ENCODE measurements around the gene ATP5PO. TPM values are rescaled to one million over a fixed set of nuclear protein-coding genes. Genes with fewer than 3 reads are reported as not detected.
A peak's percentile ranks its signal among the peaks of the same experiment; 100 is the strongest.

ATP5PO gene
- total RNA-seq, 1 experiment from 2014 or later: 232 TPM

- no peaks in the 10 kb centered on the region for H3K9me3 ChIP-seq
- no peaks in the 10 kb centered on the region for H3K36me3 ChIP-seq (ENCODE audit: control insufficient read depth, insufficient read depth, low read length)
- no peak overlapping the region for H3K4me3 Mint-ChIP-seq (ENCODE audit: unreplicated experiment)
- H3K36me3 Mint-ChIP-seq (ENCODE audit: insufficient read depth, unreplicated experiment): peaks cover 16% of the 10 kb centered on the region
- TF ChIP-seq, protein P1, sequence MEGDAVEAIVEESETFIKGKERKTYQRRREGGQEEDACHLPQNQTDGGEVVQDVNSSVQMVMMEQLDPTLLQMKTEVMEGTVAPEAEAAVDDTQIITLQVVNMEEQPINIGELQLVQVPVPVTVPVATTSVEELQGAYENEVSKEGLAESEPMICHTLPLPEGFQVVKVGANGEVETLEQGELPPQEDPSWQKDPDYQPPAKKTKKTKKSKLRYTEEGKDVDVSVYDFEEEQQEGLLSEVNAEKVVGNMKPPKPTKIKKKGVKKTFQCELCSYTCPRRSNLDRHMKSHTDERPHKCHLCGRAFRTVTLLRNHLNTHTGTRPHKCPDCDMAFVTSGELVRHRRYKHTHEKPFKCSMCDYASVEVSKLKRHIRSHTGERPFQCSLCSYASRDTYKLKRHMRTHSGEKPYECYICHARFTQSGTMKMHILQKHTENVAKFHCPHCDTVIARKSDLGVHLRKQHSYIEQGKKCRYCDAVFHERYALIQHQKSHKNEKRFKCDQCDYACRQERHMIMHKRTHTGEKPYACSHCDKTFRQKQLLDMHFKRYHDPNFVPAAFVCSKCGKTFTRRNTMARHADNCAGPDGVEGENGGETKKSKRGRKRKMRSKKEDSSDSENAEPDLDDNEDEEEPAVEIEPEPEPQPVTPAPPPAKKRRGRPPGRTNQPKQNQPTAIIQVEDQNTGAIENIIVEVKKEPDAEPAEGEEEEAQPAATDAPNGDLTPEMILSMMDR (IDR thresholded peaks at IDR 0.05; ENCODE audit: insufficient read depth in 1 of 2, low read depth in 1 of 2, low read length in 1 of 2, severe bottlenecking in 1 of 2, unreplicated experiment in 1 of 2): no peak
- no peak for DNase-seq
- no peaks in the 10 kb centered on the region for H3K4me1 ChIP-seq
- H3K27me3 ChIP-seq (replicated peaks; ENCODE audit: control insufficient read depth, insufficient read depth, low read length): no peaks in the 10 kb centered on the region
- H3K4me3 ChIP-seq (ENCODE audit: low read depth, low read length): no peak overlapping the region
- H3K9me3 Mint-ChIP-seq (ENCODE audit: unreplicated experiment): no peaks in the 10 kb centered on the region
- intact Hi-C loops (cut with micrococcal nuclease; ENCODE audit: unreplicated experiment): no loop called here
- POLR2A ChIA-PET: no interaction called here
- no TSS peak for BruUV-seq (replicated peaks)
- H3K4me1 Mint-ChIP-seq (ENCODE audit: low read depth, unreplicated experiment): peaks cover 11% of the 10 kb centered on the region
- H3K27me3 Mint-ChIP-seq (ENCODE audit: insufficient read depth, unreplicated experiment): no peaks in the 10 kb centered on the region
- CTCF ChIA-PET: no interaction called here
- H3K27ac Mint-ChIP-seq (ENCODE audit: unreplicated experiment): no peak overlapping the region
Observed at GRCh38 chr21:33897098-33897497, 18.5 kb downstream of the ATP5PO start.

DNA sequence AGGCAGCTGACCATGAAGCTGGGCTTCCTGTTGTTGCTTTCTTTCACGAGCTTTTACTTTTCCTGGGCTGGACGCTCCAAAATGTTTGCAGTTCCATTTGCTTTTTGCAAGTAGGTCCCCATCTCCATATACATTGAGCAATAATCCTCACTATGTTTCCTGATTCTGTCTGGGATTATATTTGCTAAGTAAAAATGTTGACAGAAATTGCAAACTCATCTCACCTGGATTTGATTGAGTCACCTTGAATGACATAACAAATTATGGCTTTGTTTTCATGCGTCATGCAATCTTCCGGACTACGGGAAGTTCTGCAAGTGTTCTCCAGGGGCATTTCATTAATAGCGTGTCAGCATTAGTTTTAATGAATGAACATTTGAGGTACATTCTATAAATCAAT, 18.9 kb downstream of the ATP5PO start:
- Histone ChIP-seq H3K9me3 (no peaks in the 10 kb centered on the region), H3K4me3 (ENCODE audit: low read depth, low read length) (no peak overlapping the region), H3K4me1 (no peaks in the 10 kb centered on the region), H3K36me3 (ENCODE audit: control insufficient read depth, insufficient read depth, low read length) (no peaks in the 10 kb centered on the region), H3K27me3 (replicated peaks; ENCODE audit: control insufficient read depth, insufficient read depth, low read length) (no peaks in the 10 kb centered on the region)
- BruUV-seq (replicated peaks): no TSS peak
- DNase-seq: no peak
- Mint-ChIP-seq H3K27ac (ENCODE audit: unreplicated experiment) (no peak overlapping the region), H3K4me1 (ENCODE audit: low read depth, unreplicated experiment) (peaks cover 11% of the 10 kb centered on the region), H3K9me3 (ENCODE audit: unreplicated experiment) (no peaks in the 10 kb centered on the region), H3K4me3 (ENCODE audit: unreplicated experiment) (no peak overlapping the region), H3K36me3 (ENCODE audit: insufficient read depth, unreplicated experiment) (peaks cover 12% of the 10 kb centered on the region), H3K27me3 (ENCODE audit: insufficient read depth, unreplicated experiment) (no peaks in the 10 kb centered on the region)
- TF ChIP-seq, protein P1 (IDR thresholded peaks at IDR 0.05; ENCODE audit: insufficient read depth in 1 of 2, low read depth in 1 of 2, low read length in 1 of 2, severe bottlenecking in 1 of 2, unreplicated experiment in 1 of 2): no peak
- ChIA-PET CTCF (no interaction called here), POLR2A (no interaction called here)
- intact Hi-C loops (cut with micrococcal nuclease; ENCODE audit: unreplicated experiment): no loop called here

GRCh38 chr21:33895356-33895755, 20.2 kb downstream of the ATP5PO start:
- Mint-ChIP-seq H3K4me1 (ENCODE audit: low read depth, unreplicated experiment) (peaks cover 11% of the 10 kb centered on the region), H3K4me3 (ENCODE audit: unreplicated experiment) (no peak overlapping the region)

More at GRCh38 chr21:33895356-33895755, 20.2 kb downstream of the ATP5PO start:
- Histone ChIP-seq H3K36me3 (ENCODE audit: control insufficient read depth, insufficient read depth, low read length) (no peaks in the 10 kb centered on the region), H3K4me3 (ENCODE audit: low read depth, low read length) (no peak overlapping the region), H3K9me3 (no peaks in the 10 kb centered on the region), H3K27me3 (replicated peaks; ENCODE audit: control insufficient read depth, insufficient read depth, low read length) (no peaks in the 10 kb centered on the region), H3K4me1 (no peaks in the 10 kb centered on the region)
- H3K27ac Mint-ChIP-seq (ENCODE audit: unreplicated experiment): peak overlapping the region; percentile 58
- no peaks in the 10 kb centered on the region for H3K9me3 Mint-ChIP-seq (ENCODE audit: unreplicated experiment)
- no TSS peak for BruUV-seq (replicated peaks)
- TF ChIP-seq, protein P1 (IDR thresholded peaks at IDR 0.05; ENCODE audit: insufficient read depth in 1 of 2, low read depth in 1 of 2, low read length in 1 of 2, severe bottlenecking in 1 of 2, unreplicated experiment in 1 of 2): no peak
- DNase-seq: no peak
- ChIA-PET POLR2A (no interaction called here), CTCF (interaction anchor here (0.6 to 0.9 kb wide), 6 partner anchors 66 to 439 kb away, joined by 3 to 6 read pairs (median 3); no protein-coding TSS in a partner anchor)
- intact Hi-C loops (cut with micrococcal nuclease; ENCODE audit: unreplicated experiment): loop anchor here (2.0 kb wide), 1 partner anchor 291 kb away; no protein-coding TSS in a partner anchor
- peaks cover 9% of the 10 kb centered on the region for H3K36me3 Mint-ChIP-seq (ENCODE audit: insufficient read depth, unreplicated experiment)
- H3K27me3 Mint-ChIP-seq (ENCODE audit: insufficient read depth, unreplicated experiment): no peaks in the 10 kb centered on the region

Measured in Caco-2 (cell line).